GM21515 (cell line): ENCODE results near the gene PGBD5.

Source experiments
- ATAC-seq: cut with Tn5 transposase; IDR thresholded peaks from one replicate; pipeline ENCODE4 v1.9.1; 2021; ENCODE audit not compliant: unreplicated experiment

Gene PGBD5

GRCh38 chr1:230351514-230351913 lies 74.6 kb downstream of the PGBD5 start:
- ATAC-seq, result no peak

- ATAC-seq, result no peak
These were observed 75.8 kb downstream of the PGBD5 start for GRCh38 chr1:230350208-230350921.

- ATAC-seq, result no peak
These were observed 77.1 kb downstream of the PGBD5 start for GRCh38 chr1:230349020-230349393.

GRCh38 chr1:230348386-230349019 lies 77.6 kb downstream of the PGBD5 start:
- no peak for ATAC-seq

- no peak for ATAC-seq
These were observed 78.2 kb downstream of the PGBD5 start for GRCh38 chr1:230347896-230348295.

GRCh38 chr1:230345139-230345885 lies 80.8 kb downstream of the PGBD5 start:
- no peak for ATAC-seq

- no peak for ATAC-seq
These were observed 83.4 kb downstream of the PGBD5 start for GRCh38 chr1:230342699-230343098.

- ATAC-seq, result no peak
These were observed 84.1 kb downstream of the PGBD5 start for GRCh38 chr1:230342019-230342418.

GRCh38 chr1:230341162-230341546 lies 85.0 kb downstream of the PGBD5 start:
- no peak for ATAC-seq

- no peak for ATAC-seq
These were observed 85.5 kb downstream of the PGBD5 start for GRCh38 chr1:230340526-230341161.

GRCh38 chr1:230339033-230339432 lies 87.1 kb downstream of the PGBD5 start:
- ATAC-seq, result no peak

- no peak for ATAC-seq
These were observed 88.9 kb downstream of the PGBD5 start for GRCh38 chr1:230337266-230337665.

GRCh38 chr1:230335861-230336522 lies 90.1 kb downstream of the PGBD5 start:
- ATAC-seq, result no peak

- no peak for ATAC-seq
These were observed 91.7 kb downstream of the PGBD5 start for GRCh38 chr1:230334447-230334837.

GRCh38 chr1:230333590-230334446 lies 92.3 kb downstream of the PGBD5 start:
- ATAC-seq, result no peak

GRCh38 chr1:230332575-230333066 lies 93.5 kb downstream of the PGBD5 start:
- no peak for ATAC-seq

GRCh38 chr1:230332061-230332460 lies 94.1 kb downstream of the PGBD5 start:
- no peak for ATAC-seq

- no peak for ATAC-seq
These were observed 96.0 kb downstream of the PGBD5 start for GRCh38 chr1:230330157-230330556.

GRCh38 chr1:230328342-230329015 lies 97.7 kb downstream of the PGBD5 start:
- no peak for ATAC-seq
